ENCODE measurements around the gene OR4N2. TPM values are rescaled to one million over a fixed set of nuclear protein-coding genes. Genes with fewer than 3 reads are reported as not detected.
"Not testable (repeated sequence)": the region's sequence is repeated elsewhere in the genome, so short reads cannot be mapped to it uniquely, and the experiment has no call there.

OR4N2 gene
- not detected for total RNA-seq

GRCh38 chr14:19803470-19803869, at the start of gene OR4N2:
OR4N2 (plus strand) TSS chr14:19803770; CDS start chr14:19827449, 23,679 bp downstream.
- not testable (repeated sequence) for DNase-seq

GRCh38 chr14:19754172-19754571, 49.4 kb upstream of the OR4N2 start:
- DNase-seq = no peak

- not testable (repeated sequence) for DNase-seq
These were observed 32.1 kb upstream of the OR4N2 start for GRCh38 chr14:19771491-19771890.

- no peak for DNase-seq
These were observed 31.6 kb upstream of the OR4N2 start for GRCh38 chr14:19771895-19772430.

GRCh38 chr14:19772454-19772853, 31.1 kb upstream of the OR4N2 start:
- DNase-seq = not testable (repeated sequence)

- DNase-seq = not testable (repeated sequence)
These were observed 30.4 kb upstream of the OR4N2 start, which contains the start of gene OR4M1 for GRCh38 chr14:19773204-19773603. OR4M1 (plus strand) TSS chr14:19773504; CDS start chr14:19780323, 6,819 bp downstream.

- no peak for DNase-seq
These were observed 28.0 kb upstream of the OR4N2 start for GRCh38 chr14:19775587-19775986.

- not testable (repeated sequence) for DNase-seq
These were observed 17.7 kb upstream of the OR4N2 start for GRCh38 chr14:19785848-19786247.

- DNase-seq = not testable (repeated sequence)
These were observed 16.3 kb upstream of the OR4N2 start for GRCh38 chr14:19787318-19787717.

- DNase-seq = not testable (repeated sequence)
These were observed 15.4 kb upstream of the OR4N2 start for GRCh38 chr14:19788150-19788549.

- not testable (repeated sequence) for DNase-seq
These were observed 7.0 kb upstream of the OR4N2 start for GRCh38 chr14:19796520-19797108.

- no peak for DNase-seq
These were observed 3.7 kb upstream of the OR4N2 start for GRCh38 chr14:19799880-19800279.

GRCh38 chr14:19800282-19801117, 3.1 kb upstream of the OR4N2 start:
- no peak for DNase-seq

- DNase-seq = no peak
These were observed 2.5 kb upstream of the OR4N2 start for GRCh38 chr14:19801118-19801464.

GRCh38 chr14:19813171-19813920, 9.8 kb downstream of the OR4N2 start:
- DNase-seq = not testable (repeated sequence)

GRCh38 chr14:19819879-19820278, 16.3 kb downstream of the OR4N2 start:
- DNase-seq = not testable (repeated sequence)

- DNase-seq = not testable (repeated sequence)
These were observed 17.4 kb downstream of the OR4N2 start for GRCh38 chr14:19821016-19821415.

GRCh38 chr14:19823178-19823577, 19.6 kb downstream of the OR4N2 start:
- DNase-seq = no peak

- no peak for DNase-seq
These were observed 20.2 kb downstream of the OR4N2 start for GRCh38 chr14:19823765-19824164.

GRCh38 chr14:19827626-19828244, 24.2 kb downstream of the OR4N2 start:
- not testable (repeated sequence) for DNase-seq

- no peak for DNase-seq
These were observed 24.7 kb downstream of the OR4N2 start for GRCh38 chr14:19828314-19828713.

GRCh38 chr14:19834203-19834848, 30.8 kb downstream of the OR4N2 start:
- not testable (repeated sequence) for DNase-seq
